MV-4-11 (cell line): ENCODE results near the gene KRTCAP2.

ENCODE experiments used
- DNase-seq: peaks from one replicate; lab custom pipeline; 2025; lab: John Stamatoyannopoulos, UW

Gene KRTCAP2

DNA sequence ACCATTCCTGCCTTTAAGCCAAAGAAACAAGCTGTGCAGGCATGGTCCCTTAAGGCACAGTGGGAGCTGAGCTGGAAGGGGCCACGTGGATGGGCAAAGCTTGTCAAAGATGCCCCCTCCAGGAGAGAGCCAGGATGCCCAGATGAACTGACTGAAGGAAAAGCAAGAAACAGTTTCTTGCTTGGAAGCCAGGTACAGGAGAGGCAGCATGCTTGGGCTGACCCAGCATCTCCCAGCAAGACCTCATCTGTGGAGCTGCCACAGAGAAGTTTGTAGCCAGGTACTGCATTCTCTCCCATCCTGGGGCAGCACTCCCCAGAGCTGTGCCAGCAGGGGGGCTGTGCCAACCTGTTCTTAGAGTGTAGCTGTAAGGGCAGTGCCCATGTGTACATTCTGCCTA is 38.8 kb downstream of the KRTCAP2 start:
- no peak for DNase-seq

DNA sequence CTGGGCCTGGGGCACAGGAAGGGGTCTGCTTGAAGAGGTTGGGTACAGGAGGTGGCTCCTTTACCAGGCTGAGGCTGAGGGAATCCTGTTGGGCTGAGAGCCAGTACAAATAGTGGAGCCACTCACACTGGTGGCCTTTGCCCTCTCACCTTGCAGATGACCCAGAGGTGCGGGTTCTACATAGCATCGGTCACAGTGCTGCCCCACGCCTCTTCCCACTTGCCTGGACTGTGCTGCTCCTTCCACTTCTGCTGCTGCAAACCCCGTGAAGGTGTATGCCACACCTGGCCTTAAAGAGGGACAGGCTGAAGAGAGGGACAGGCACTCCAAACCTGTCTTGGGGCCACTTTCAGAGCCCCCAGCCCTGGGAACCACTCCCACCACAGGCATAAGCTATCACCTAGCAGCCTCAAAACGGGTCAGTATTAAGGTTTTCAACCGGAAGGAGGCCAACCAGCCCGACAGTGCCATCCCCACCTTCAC is 39.3 kb downstream of the KRTCAP2 start:
- no peak for DNase-seq

- DNase-seq = no peak
Observed at GRCh38 chr1:155131856-155132255, 41.2 kb downstream of the KRTCAP2 start.

GRCh38 chr1:155131285-155131684 is 41.8 kb downstream of the KRTCAP2 start:
- no peak for DNase-seq

DNA sequence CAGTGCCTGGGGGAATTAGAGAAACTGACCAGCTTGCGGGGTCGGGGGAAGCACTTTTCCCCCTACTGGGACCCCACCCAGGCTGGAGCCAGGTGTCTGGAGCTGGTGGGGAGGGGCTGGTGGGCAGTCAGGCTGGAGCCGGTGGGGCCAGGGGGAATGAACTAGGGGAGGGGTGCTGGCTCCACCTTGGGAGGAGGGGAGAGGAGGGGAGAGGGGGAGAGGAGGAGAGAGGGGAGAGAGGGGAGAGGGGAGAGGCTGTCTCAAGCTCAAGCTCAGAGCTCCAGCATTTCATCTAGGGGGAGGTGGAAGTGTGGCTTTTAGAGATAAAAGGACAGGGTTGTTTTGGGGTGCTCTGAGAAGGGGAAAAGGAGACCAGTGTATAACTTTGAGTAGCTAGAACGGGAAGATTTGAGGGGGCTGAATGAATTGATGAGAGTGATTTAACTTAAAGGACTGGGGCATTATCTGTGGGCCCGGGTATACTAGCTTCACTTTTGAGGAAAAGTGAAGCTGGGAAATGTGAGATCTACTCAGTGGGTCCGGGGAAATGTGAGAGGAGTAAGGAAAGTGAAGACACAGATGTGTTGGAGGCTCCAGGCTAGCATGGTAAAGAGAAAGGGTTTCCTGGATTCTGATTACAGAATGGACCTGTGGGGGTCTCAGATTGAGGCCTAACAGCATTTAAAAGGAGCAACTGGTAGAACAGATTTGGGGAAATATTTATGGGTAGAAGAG is 42.7 kb downstream of the KRTCAP2 start:
- no peak for DNase-seq

DNA sequence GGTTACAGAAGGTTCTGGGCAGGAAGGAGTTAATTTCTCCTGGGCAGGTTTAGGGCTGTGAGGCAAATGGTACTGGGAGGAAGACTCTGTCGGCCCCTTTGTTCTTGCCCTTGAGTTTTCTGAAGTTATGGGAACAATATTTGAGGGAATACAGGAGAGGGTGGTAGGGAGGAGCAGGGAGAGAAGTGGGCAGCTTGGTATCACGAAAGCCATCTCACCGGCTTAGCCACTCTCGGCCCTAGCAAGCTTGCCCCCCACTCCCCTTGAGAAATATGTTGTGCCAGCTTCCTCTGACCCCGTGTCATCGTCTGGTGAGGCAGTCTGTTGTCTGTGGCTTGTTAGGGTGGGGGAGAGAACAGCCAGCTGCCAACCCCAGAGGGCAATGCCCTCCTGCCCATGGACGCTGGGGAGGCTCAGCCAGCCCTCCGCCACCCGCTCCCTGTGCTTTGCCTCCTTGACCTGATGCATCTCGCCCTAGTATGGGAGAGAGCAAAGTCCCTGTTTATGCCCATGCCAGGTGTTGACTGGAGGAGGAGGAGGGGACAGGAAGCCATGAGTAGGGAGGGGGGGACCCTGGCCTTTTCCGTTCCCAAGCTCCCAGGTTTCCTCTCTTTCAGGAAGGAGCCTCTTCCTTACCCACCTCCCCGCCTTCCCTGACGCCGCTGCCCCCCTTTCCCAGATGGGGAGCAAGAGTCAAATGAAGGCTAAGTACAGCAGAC is 44.2 kb downstream of the KRTCAP2 start:
- DNase-seq = no peak

GRCh38 chr1:155127967-155128754 is 44.9 kb downstream of the KRTCAP2 start:
- DNase-seq = no peak

- no peak for DNase-seq
Observed at GRCh38 chr1:155127105-155127966, 45.8 kb downstream of the KRTCAP2 start, which contains the start of gene EFNA1. Gene EFNA1, plus strand, starts transcription at chr1:155127876. Its CDS starts 102 bp downstream, at chr1:155127978.

DNA sequence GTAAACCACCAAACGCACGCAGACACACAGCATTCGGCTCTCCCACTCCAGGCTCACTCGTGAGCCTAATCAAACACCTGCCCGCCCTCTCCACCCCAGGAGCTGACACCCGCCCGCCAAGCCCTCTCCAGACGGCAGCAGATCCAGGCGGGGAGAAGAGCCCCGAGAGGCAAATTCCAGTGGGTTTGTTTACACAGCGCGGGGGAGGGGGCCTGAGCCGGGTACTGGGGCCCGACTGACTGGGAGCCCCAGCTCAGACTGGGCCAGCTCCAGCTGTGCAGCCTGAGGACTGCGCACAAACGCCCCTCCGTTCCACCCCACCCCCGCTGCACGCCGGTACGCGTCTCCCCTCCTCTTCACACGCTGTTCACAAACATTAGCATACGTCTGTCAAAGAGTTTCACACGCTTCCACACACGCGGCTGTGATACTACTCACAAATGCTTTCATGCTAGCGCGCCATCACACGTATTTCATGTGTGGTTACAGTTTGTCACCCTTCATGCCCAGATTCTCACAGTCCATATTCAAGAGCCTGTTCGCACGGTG is 46.5 kb downstream of the KRTCAP2 start:
- peak; percentile 10 for DNase-seq

DNA sequence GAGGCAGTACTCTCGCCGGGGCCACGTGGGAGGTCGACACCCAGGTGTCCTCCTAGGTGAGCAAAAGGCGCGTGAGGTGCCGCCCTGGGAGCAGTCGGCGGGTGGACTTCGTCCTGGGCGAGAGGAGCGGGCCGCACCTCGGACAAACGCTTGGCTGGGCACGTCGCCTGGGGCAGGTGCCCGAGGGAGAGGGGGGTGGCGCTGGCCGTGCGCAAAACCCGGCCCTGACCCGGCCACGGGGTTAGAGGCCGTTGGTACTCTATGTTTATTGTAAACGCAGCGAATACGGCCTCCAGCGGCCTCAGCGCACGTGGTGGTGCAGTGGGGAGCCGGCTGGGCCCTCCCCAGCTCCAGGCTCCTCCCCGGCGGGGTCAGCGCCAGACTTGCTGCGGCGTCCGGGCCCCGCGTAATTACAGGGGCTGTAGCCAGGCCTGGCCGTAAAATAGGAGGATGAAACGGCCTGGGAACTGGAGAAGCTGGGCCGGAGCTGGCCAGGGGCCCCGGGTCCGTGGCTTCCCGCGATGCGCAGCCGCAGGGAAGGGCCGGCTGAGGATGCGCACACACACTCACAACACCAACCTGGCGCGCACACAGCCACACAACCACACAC is 47.1 kb downstream of the KRTCAP2 start:
- DNase-seq = no peak

DNA sequence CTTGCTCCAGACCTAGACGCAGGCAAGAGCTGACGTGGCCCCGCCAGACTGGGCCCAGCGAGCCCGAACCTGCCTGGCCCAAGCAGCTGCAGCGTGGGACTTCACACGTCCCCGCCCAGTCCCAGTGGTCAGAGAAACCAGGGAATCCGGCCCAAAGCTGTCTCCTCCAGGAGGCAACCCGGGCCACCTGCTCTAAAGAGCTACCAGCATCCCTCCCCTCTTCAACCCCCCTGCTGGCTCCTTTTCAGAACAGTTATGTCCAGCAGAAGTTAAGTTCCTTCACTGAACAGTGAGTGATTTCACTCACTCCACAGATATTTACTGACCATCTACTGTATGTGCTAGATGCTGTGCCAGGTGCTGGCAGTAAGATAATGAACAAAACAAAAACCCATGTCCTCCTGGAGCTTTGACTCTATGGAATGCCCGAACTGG is 47.6 kb downstream of the KRTCAP2 start:
- DNase-seq = no peak

DNA sequence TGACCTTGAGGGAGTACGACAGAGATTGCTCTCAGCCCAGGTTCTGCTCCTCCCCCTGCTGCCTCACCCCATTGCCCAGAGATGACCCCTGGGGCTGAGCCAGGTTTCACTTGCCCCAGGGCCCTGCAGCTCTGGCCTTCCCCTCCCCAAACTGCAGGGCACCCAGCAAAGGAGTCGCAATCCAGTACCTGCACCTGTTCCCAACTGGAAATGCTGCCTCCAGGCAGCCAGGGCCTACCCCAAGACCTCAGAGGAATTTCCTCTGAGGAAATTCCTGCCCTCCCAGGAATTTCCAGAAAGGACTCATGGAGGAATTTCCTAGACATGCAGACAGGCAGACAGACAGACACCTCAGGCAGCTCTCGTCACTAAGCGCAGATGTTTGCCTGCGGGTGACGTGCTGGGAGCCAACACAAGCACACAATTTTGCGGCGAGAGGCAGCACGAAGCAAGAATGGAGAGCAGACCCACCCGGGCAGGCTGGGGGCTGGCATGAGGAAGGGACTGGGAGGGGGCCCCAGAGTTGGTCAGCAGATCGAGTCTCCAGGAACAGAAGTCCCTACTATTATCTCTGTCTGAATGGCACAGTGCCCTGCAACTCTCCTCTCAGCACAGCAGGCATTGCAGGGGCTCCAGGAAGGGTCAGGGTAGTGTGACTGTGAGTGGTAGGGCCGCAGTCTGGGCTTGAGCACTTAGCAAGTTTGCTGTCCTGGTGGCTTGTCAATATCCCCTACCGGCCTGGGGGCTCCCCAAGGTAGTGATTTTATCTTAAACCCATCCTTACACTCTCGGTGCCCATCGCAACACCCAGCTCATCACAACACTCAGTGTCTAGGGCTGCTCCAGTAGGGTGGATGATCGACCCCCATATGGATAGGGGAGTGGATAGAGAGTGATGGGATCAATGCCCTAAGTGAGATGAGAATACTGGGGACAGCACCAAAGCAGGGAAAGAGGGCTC is 48.3 kb downstream of the KRTCAP2 start:
- DNase-seq = no peak

DNA sequence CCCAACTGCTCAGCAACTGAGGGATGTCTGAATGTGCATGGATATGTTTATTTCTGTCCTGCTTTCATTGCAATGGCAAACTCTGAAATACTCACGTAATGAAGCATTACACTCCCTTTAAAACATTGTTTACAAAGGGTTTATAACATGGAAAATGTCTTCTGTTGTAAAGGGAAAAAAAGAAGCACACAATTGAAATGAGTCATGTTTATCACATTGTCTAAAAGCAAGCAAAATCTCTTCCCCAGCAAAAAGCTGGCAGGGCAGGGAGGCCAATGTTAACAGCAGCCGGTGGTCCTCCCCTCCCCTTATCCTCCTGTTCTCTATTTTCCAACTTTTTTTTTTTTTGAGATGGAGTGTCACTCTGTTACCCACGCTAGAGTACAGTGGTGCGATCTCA is 49.3 kb downstream of the KRTCAP2 start:
- no peak for DNase-seq

DNA sequence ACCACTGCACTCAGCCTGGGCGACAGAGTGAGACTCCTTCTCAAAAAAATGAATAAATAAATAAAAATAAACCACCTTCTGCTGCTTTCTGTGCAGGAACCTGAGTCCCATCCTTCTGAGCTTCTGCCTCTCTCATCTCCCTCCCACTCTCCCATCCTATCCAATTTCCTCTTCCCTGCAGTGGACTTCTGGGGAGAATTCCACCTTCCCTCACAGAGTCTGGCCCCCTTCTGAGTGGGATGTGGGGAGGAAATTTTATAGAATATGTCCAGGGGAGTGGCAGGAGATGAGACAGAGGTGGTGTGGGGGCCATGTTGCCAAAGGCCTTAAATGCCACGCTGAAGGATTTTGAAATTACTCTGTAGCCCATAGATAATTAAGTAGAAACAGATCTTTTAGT is 50.8 kb downstream of the KRTCAP2 start:
- no peak for DNase-seq

DNA sequence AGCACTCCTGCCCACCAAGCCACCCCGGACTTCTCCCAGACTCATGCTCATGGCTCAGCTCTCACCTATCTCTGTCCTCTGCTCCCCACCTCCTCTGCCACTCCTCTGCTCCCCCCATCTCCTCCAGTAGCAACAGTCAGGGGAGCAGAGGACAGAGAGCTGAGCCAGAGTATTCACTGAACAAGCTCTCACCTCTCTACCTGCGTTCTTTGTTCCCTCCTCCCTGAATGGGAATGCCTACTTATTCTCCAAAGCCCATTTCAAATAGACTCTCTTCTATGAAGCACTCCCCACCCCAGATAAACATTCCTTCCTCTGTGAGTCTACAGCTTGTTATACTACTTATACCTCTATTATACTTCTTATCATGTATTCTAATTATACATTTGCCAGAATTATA is 51.9 kb downstream of the KRTCAP2 start:
- DNase-seq = no peak

- DNase-seq = no peak
Observed at GRCh38 chr1:155120253-155120652, 52.9 kb downstream of the KRTCAP2 start.
